Measurements from ENCODE around the gene TMEM125. TPM values are rescaled to one million over a fixed set of nuclear protein-coding genes. Genes with fewer than 3 reads are reported as not detected.

The TMEM125 gene
- total RNA-seq, 2 donors from 2014 or later: 0.70 to 2.1 TPM

DNA sequence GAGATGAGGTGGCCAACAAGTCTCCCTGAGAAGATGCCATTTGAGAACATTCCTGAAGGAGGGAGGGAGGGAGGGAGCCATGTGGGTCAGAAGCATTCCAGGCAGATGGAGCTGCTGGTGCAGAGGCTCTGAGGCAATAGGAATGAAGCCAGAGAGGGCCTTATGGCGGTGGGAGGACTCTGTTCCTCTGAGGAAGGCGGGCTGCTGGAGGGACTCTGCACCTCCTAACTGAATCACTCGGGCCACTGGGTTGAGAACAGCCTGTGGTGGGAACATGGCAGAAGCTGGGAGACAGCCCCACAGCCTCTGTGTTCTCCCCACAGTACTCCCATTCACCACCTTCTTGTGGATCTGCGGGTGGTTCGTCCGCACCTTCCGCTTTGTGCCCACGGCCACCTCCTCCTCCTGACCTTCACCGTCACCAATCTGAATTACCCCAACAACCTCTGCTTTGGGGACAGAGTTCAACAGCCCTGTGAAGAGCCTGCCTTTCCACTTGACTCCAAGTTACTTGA, 2.4 kb upstream of the TMEM125 start:
- Histone ChIP-seq H3K27me3 (no peaks in the 10 kb centered on the region), H3K9me3 (no peaks in the 10 kb centered on the region), H3K4me1 (peaks cover 0 to 9% of the 10 kb centered on the region in 2 donors), H3K36me3 (no peaks in the 10 kb centered on the region), H3K27ac (no peak overlapping the region), H3K4me3 (no peak overlapping the region)
- no peak for DNase-seq (ENCODE audit: low spot score)
- TF ChIP-seq CTCF (IDR thresholded peaks at IDR 0.05): no peak

GRCh38 chr1:43267818-43268425, 1.9 kb upstream of the TMEM125 start:
- Histone ChIP-seq H3K9me3 (no peaks in the 10 kb centered on the region), H3K27me3 (no peaks in the 10 kb centered on the region), H3K36me3 (no peaks in the 10 kb centered on the region), H3K4me3 (no peak overlapping the region), H3K27ac (no peak overlapping the region), H3K4me1 (peaks cover 0 to 9% of the 10 kb centered on the region in 2 donors)
- DNase-seq (ENCODE audit: low spot score): no peak
- TF ChIP-seq CTCF (IDR thresholded peaks at IDR 0.05): no peak

DNA sequence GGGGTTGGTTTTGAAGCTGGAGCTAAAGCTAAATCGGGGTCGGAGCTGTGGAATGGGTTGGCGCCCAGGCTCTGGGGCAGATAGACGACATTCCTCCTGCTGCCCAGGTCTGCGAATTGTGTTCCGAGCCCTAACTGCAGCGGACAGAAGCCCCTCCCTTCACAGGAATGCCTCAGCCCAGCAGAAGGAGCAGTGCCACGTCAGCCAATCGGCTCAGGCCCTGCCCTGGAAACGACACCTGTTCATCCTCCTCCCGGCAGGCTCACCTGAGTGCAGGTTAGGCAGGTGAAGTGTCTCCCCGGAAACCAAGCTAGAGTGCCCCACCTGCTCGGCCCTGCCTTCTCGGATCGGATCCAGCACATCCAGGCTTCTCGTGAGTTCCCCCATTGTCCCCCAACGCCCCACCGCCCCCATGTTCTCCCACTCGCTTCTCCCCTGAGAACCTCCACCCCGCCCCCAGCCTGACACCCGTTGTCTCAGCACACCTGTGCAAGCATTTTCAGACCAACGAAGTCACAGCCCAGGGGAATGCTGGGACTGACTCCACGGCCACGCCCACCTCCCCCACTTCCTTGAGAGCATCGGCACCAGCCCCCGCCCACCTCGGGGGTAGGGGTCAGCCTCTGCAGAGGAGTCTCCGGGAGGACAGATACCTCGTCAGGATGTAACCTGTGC, 775 bp downstream of the TMEM125 start:
- H3K36me3 ChIP-seq: no peaks in the 10 kb centered on the region
- no peak for TF ChIP-seq CTCF (IDR thresholded peaks at IDR 0.05)
- H3K4me3 ChIP-seq: peak overlapping the region; percentile 23 to 31
- H3K4me1 ChIP-seq: peaks cover 0 to 20% of the 10 kb centered on the region in 2 donors
- DNase-seq (ENCODE audit: low spot score): no peak
- H3K27ac ChIP-seq: no peak overlapping the region
- no peaks in the 10 kb centered on the region for H3K27me3 ChIP-seq
- H3K9me3 ChIP-seq: no peaks in the 10 kb centered on the region

GRCh38 chr1:43271186-43272118, 1.7 kb downstream of the TMEM125 start:
- Histone ChIP-seq H3K36me3 (no peaks in the 10 kb centered on the region), H3K27me3 (no peaks in the 10 kb centered on the region), H3K27ac (no peak overlapping the region), H3K9me3 (no peaks in the 10 kb centered on the region), H3K4me1 (peaks cover 0 to 20% of the 10 kb centered on the region in 2 donors), H3K4me3 (no peak overlapping the region)
- DNase-seq (ENCODE audit: low spot score): no peak
- no peak for TF ChIP-seq CTCF (IDR thresholded peaks at IDR 0.05)

DNA sequence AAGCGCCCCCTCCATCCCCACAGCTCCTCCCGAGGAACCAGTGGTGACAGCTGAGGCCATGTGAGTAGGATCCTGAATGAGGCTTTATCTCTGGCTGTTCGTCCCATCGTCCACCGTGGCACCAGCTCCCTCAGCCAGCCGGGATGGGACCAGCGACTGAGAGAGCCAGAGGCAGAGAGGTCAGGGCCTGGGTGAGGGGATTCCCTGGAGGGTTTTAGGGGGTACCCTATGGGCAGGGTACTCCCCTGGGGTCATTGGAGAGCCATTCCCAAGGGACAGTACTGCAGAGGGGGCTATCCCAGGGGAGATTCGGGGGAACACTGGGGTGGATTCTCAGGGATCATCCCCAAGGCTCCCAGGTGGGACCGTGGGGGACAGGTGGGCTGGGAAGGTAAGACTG, 2.4 kb downstream of the TMEM125 start:
- no peaks in the 10 kb centered on the region for H3K36me3 ChIP-seq
- DNase-seq (ENCODE audit: low spot score): no peak
- H3K27me3 ChIP-seq: no peaks in the 10 kb centered on the region
- no peak for TF ChIP-seq CTCF (IDR thresholded peaks at IDR 0.05)
- H3K27ac ChIP-seq: no peak overlapping the region
- H3K4me1 ChIP-seq: peaks cover 0 to 20% of the 10 kb centered on the region in 2 donors
- H3K4me3 ChIP-seq: no peak overlapping the region
- no peaks in the 10 kb centered on the region for H3K9me3 ChIP-seq
